Breast epithelium (tissue), 3 donors: ENCODE results near the gene PLAC8L1.

Source experiments
- CTCF ChIP-seq, 3 donors: fragments of 450-650 bp; IDR thresholded peaks; one replicate each; pipeline ENCODE4 v1.5.1; 2016 to 2017; ENCODE audit warnings: antibody characterized with exemption in 3 of 3, mild to moderate bottlenecking in 3 of 3, moderate library complexity in 3 of 3
- POLR2A ChIP-seq: fragments of 450-650 bp; IDR thresholded peaks from one replicate; pipeline ENCODE4 v1.6.1; 2016; ENCODE audit warnings: antibody characterized with exemption, mild to moderate bottlenecking, moderate library complexity
- POLR2AphosphoS5 ChIP-seq, 3 donors: sonication (generic); formaldehyde crosslinking; IDR thresholded peaks; one replicate each; pipeline ENCODE4 v1.6.1; 2017; ENCODE audit warnings: antibody characterized with exemption in 3 of 3

- TF ChIP-seq CTCF (IDR thresholded peaks at IDR 0.05), result no peak
- no peak for TF ChIP-seq POLR2A
- no peak for TF ChIP-seq POLR2AphosphoS5 (IDR thresholded peaks at IDR 0.05)
These were observed 19.2 kb upstream of the PLAC8L1 start for GRCh38 chr5:146124580-146124979.
